RWPE1 (cell line): Measurements from ENCODE around the gene RARRES1.

Experiments used
- CTCF ChIA-PET: fragments of 350-600 bp; sonication (Branson Sonifier 250); formaldehyde crosslinking; extraction: SDS; loops from one replicate; lab custom pipeline; 2021; lab: Yijun Ruan, JAX
- POLR2A ChIA-PET: fragments of 400-600 bp; formaldehyde crosslinking; extraction: SDS; loops from one replicate; lab custom pipeline; 2020; ENCODE audit warnings: antibody characterized with exemption; ENCODE audit not compliant: low non-redundant PET; lab: Yijun Ruan, JAX
- DNase-seq: peaks from one replicate; pipeline ENCODE4 v3.0.0; 2012; ENCODE audit warnings: low spot score
- H3K27ac ChIP-seq: fragments of 450-650 bp; 2 replicates; pipeline ENCODE4 v1.5.1; 2017
- TF ChIP-seq, protein P1 (sequence below): fragments of 450-650 bp; conservative IDR thresholded peaks from 2 replicates; pipeline ENCODE4 v1.5.1; 2017; ENCODE audit warnings: low read depth, mild to moderate bottlenecking

Gene RARRES1

GRCh38 chr3:158660711-158661110 lies 71.5 kb downstream of the RARRES1 start:
- ChIA-PET POLR2A (no interaction called here), CTCF (interaction anchor here (1.1 kb wide), 1 partner anchor 129 kb away, joined by 4 read pairs; no protein-coding TSS in a partner anchor)
- no peak overlapping the region for H3K27ac ChIP-seq
- no peak for DNase-seq
- TF ChIP-seq, protein P1, sequence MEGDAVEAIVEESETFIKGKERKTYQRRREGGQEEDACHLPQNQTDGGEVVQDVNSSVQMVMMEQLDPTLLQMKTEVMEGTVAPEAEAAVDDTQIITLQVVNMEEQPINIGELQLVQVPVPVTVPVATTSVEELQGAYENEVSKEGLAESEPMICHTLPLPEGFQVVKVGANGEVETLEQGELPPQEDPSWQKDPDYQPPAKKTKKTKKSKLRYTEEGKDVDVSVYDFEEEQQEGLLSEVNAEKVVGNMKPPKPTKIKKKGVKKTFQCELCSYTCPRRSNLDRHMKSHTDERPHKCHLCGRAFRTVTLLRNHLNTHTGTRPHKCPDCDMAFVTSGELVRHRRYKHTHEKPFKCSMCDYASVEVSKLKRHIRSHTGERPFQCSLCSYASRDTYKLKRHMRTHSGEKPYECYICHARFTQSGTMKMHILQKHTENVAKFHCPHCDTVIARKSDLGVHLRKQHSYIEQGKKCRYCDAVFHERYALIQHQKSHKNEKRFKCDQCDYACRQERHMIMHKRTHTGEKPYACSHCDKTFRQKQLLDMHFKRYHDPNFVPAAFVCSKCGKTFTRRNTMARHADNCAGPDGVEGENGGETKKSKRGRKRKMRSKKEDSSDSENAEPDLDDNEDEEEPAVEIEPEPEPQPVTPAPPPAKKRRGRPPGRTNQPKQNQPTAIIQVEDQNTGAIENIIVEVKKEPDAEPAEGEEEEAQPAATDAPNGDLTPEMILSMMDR: no peak

- peak; percentile 30 for DNase-seq
- TF ChIP-seq, protein P1: peak; percentile 47
- CTCF ChIA-PET: interaction anchor here (0.7 to 1.6 kb wide), 5 partner anchors 10 to 132 kb away, joined by 3 to 5 read pairs (median 5); no protein-coding TSS in a partner anchor
- POLR2A ChIA-PET: interaction anchor here (0.9 kb wide), 1 partner anchor 13 kb away, joined by 4 read pairs; the partner anchor contains the start of gene LXN
- H3K27ac ChIP-seq: no peak overlapping the region
Observed at GRCh38 chr3:158659454-158660237, 72.6 kb downstream of the RARRES1 start.

DNA sequence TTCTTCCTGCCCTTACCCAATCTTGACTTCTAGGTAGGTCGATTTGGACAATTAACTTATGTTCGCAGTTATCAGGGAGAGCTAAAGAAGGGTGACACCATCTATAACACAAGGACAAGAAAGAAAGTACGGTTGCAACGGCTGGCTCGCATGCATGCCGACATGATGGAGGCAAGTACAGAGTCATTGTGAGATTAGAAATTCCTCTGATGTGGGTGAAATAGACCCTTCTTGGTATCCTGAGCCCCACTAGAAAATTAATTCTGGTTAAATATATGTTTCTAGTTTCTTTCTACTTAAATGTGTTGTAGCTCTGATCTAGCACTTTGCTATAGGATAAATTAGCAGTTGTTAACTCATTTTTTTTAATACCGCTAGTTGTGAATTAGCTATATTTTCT lies 73.4 kb downstream of the RARRES1 start:
- CTCF ChIA-PET: interaction anchor here (0.7 to 1.6 kb wide), 4 partner anchors 11 to 130 kb away, joined by 3 to 5 read pairs (median 4); no protein-coding TSS in a partner anchor
- DNase-seq: no peak
- TF ChIP-seq, protein P1: no peak

DNA sequence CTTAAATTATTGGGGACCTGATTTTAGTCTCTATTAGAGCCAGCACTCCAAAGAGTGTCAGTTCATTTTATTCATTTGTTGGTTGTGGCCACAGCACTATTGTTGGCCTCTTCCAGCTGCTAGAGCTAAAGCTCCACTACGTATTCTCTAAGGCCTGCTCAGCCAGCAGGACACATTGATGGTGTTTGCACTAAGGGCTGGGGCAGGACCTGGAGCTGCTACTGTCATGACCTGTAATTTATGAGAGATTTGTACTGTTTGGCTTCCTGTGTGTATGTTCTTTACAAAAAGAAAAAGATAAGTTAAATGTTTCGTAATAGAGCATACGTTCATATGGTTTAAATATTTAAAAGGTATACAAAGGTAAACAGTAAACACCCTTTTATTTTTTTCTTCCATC lies 79.8 kb downstream of the RARRES1 start:
- ChIA-PET POLR2A (no interaction called here), CTCF (no interaction called here)

More for the DNA sequence above, 73.4 kb downstream of the RARRES1 start:
- POLR2A ChIA-PET: no interaction called here
- H3K27ac ChIP-seq: no peak overlapping the region

GRCh38 chr3:158651192-158651591 lies 81.1 kb downstream of the RARRES1 start:
- TF ChIP-seq, protein P1: no peak
- ChIA-PET POLR2A (no interaction called here), CTCF (interaction anchor here (0.5 kb wide), 1 partner anchor 1996 kb away, joined by 3 read pairs; no protein-coding TSS in a partner anchor)
- H3K27ac ChIP-seq: no peak overlapping the region
- DNase-seq: no peak

More for the DNA sequence above, 79.8 kb downstream of the RARRES1 start:
- no peak overlapping the region for H3K27ac ChIP-seq
- DNase-seq: no peak
- TF ChIP-seq, protein P1: no peak

DNA sequence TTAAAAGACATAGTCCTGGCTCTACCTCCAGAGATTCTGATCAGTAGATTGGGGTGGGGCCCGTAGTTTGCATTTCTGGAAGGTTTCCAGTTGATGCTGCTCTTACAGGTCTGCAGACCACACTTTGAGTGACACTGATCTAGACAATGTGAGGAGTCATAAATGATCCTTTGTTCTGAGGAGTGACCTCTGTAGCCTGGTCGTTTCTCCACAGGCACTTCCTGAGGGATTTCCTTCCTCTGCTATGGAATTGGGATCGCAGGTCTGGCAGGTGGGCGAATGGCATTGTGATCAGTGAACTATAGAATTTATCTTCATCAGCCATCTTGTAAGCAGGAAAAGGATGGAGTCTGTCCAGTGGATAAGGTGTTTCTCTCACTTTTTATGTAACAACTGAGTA lies 82.5 kb downstream of the RARRES1 start:
- TF ChIP-seq, protein P1: no peak
- no peak for DNase-seq
- ChIA-PET POLR2A (no interaction called here), CTCF (no interaction called here)
- H3K27ac ChIP-seq: no peak overlapping the region
